IMR-90 (cell line): ENCODE results near the gene DOK1. TPM values are rescaled to one million over a fixed set of nuclear protein-coding genes. Genes with fewer than 3 reads are reported as not detected.

Experiments used
- ATAC-seq: fragments of 200-7000 bp; cut with Tn5 transposase; 2 replicates; pipeline ENCODE4 v1.9.1; 2020; ENCODE audit warnings: low read depth, mild to moderate bottlenecking, moderate library complexity
- BruUV-seq: library from RNA; stranded (reverse); fragments of 400-500 nt; replicated peaks from 2 replicates; lab custom pipeline; 2021; lab: Mats Ljungman, UMichigan
- CTCF ChIA-PET: fragments of 300-600 bp; formaldehyde crosslinking; extraction: SDS; loops from one replicate; lab custom pipeline; 2021; ENCODE audit warnings: antibody characterized with exemption; lab: Yijun Ruan, JAX
- POLR2A ChIA-PET: fragments of 300-600 bp; sonication (Branson Sonifier 250); formaldehyde crosslinking; loops from one replicate; lab custom pipeline; 2022; ENCODE audit warnings: antibody characterized with exemption; ENCODE audit not compliant: unreplicated experiment; lab: Charles Lee
- DNase-seq: peaks from one replicate; pipeline ENCODE4 v3.0.0; 2013
- H2AFZ ChIP-seq: replicated peaks from 2 replicates; pipeline ENCODE3; 2013; ENCODE audit warnings: low read length, mild to moderate bottlenecking; ENCODE audit not compliant: poor library complexity
- H2AK5ac ChIP-seq: 2 replicates; pipeline ENCODE4 v1.6.1; 2013; ENCODE audit warnings: low read depth, low read length, inconsistent platforms
- H2AK9ac ChIP-seq: replicated peaks from 2 replicates; pipeline ENCODE3; 2013; ENCODE audit warnings: mild to moderate bottlenecking, low read depth, low read length, moderate library complexity; ENCODE audit not compliant: poor library complexity
- H2BK120ac ChIP-seq: 2 replicates; pipeline ENCODE4 v1.6.1; 2013; ENCODE audit warnings: low read depth, low read length, inconsistent platforms
- H2BK15ac ChIP-seq: 3 replicates; pipeline ENCODE4 v1.6.1; 2013; ENCODE audit warnings: low read depth, low read length, inconsistent platforms
- H2BK20ac ChIP-seq: 2 replicates; pipeline ENCODE4 v1.6.1; 2013; ENCODE audit warnings: low read depth, mild to moderate bottlenecking, inconsistent platforms, low read length, moderate library complexity
- H2BK5ac ChIP-seq: 2 replicates; pipeline ENCODE4 v1.6.1; 2013; ENCODE audit warnings: mild to moderate bottlenecking, low read depth, low read length, inconsistent platforms; ENCODE audit not compliant: poor library complexity, severe bottlenecking
- H3K14ac ChIP-seq: replicated peaks from 2 replicates; pipeline ENCODE4 v1.6.1; 2013; ENCODE audit warnings: low read depth, low read length, inconsistent platforms
- H3K18ac ChIP-seq: 2 replicates; pipeline ENCODE4 v1.6.1; 2013; ENCODE audit warnings: low read depth, low read length, control low read depth
- H3K23ac ChIP-seq: 2 replicates; pipeline ENCODE4 v1.6.1; 2013; ENCODE audit warnings: low read depth, low read length, inconsistent platforms
- H3K27ac ChIP-seq: 2 replicates; pipeline ENCODE4 v1.5.1; 2013; ENCODE audit warnings: mild to moderate bottlenecking, control low read depth, low read length; ENCODE audit not compliant: insufficient read depth
- H3K27me3 ChIP-seq: 2 replicates; pipeline ENCODE4 v1.6.1; 2013; ENCODE audit warnings: low read length; ENCODE audit not compliant: control insufficient read depth, insufficient read depth
- H3K36me3 ChIP-seq: 2 replicates; pipeline ENCODE4 v1.6.1; 2013; ENCODE audit warnings: low read length, mixed read lengths; ENCODE audit not compliant: control insufficient read depth, insufficient read depth
- H3K4ac ChIP-seq: 2 replicates; pipeline ENCODE4 v1.6.1; 2013; ENCODE audit warnings: low read depth, low read length, inconsistent platforms
- H3K4me1 ChIP-seq: 2 replicates; pipeline ENCODE4 v1.6.1; 2013; ENCODE audit warnings: low read length, mixed read lengths; ENCODE audit not compliant: control insufficient read depth, insufficient read depth
- H3K4me2 ChIP-seq: 2 replicates; pipeline ENCODE4 v1.6.1; 2013; ENCODE audit warnings: low read depth, mild to moderate bottlenecking, control low read depth, low read length, moderate library complexity
- H3K4me3 ChIP-seq: 2 replicates; pipeline ENCODE4 v1.5.1; 2013; ENCODE audit warnings: low read depth, mild to moderate bottlenecking, control low read depth, low read length, moderate library complexity; ENCODE audit not compliant: insufficient read depth
- H3K56ac ChIP-seq: 2 replicates; pipeline ENCODE4 v1.6.1; 2013; ENCODE audit warnings: low read length, inconsistent platforms; ENCODE audit not compliant: insufficient read depth; ENCODE audit errors: extremely low read depth
- H3K79me1 ChIP-seq, 2 experiments: 2 replicates each; pipeline ENCODE4 v1.6.1; 2013; ENCODE audit warnings: low read length in 2 of 2, inconsistent platforms in 1 of 2, low read depth in 1 of 2
- H3K9ac ChIP-seq: 2 replicates; pipeline ENCODE4 v1.6.1; 2013; ENCODE audit warnings: low read depth, low read length, control low read depth
- H3K9me1 ChIP-seq: 2 replicates; pipeline ENCODE4 v1.6.1; 2013; ENCODE audit warnings: low read length, inconsistent platforms; ENCODE audit not compliant: insufficient read depth
- H3K9me3 ChIP-seq: 2 replicates; pipeline ENCODE4 v1.6.1; 2013; ENCODE audit warnings: low read length; ENCODE audit not compliant: control insufficient read depth, insufficient read depth
- H4K20me1 ChIP-seq: 2 replicates; pipeline ENCODE4 v1.6.1; 2013; ENCODE audit warnings: low read length, inconsistent platforms; ENCODE audit not compliant: insufficient read depth
- H4K5ac ChIP-seq: 2 replicates; pipeline ENCODE4 v1.6.1; 2013; ENCODE audit warnings: mild to moderate bottlenecking, low read depth, low read length, control low read depth
- H4K8ac ChIP-seq, 2 experiments: 2 replicates each; pipeline ENCODE4 v1.6.1; 2013; ENCODE audit warnings: low read depth in 2 of 2, low read length in 2 of 2, control low read depth in 1 of 2, inconsistent platforms in 1 of 2
- H4K91ac ChIP-seq: 2 replicates; pipeline ENCODE4 v1.6.1; 2013; ENCODE audit warnings: low read depth, low read length, inconsistent platforms; ENCODE audit not compliant: insufficient read depth
- BHLHE40 ChIP-seq: fragments of 150-350 bp; IDR thresholded peaks from 2 replicates; pipeline ENCODE4 v1.6.1; 2016; ENCODE audit warnings: mild to moderate bottlenecking, low read depth, low read length
- CEBPB ChIP-seq: IDR thresholded peaks from 2 replicates; pipeline ENCODE4 v1.6.1; 2012; ENCODE audit warnings: low read depth, low read length, improper control_type of control experiment
- CHD1 ChIP-seq: IDR thresholded peaks from 2 replicates; pipeline ENCODE4 v1.6.1; 2012; ENCODE audit warnings: low read depth, low read length, improper control_type of control experiment
- CTCF ChIP-seq: conservative IDR thresholded peaks from 2 replicates; pipeline ENCODE4 v1.5.1; 2012; ENCODE audit warnings: mild to moderate bottlenecking, low read depth, low read length, improper control_type of control experiment
- ELK1 ChIP-seq: fragments of 150-350 bp; IDR thresholded peaks from 2 replicates; pipeline ENCODE4 v1.6.1; 2016; ENCODE audit warnings: low read depth, mild to moderate bottlenecking, low read length, moderate library complexity, borderline replicate concordance
- FOS ChIP-seq: fragments of 150-350 bp; IDR thresholded peaks from 2 replicates; pipeline ENCODE4 v1.6.1; 2016; ENCODE audit warnings: low read depth, low read length
- MAFK ChIP-seq: IDR thresholded peaks from 2 replicates; pipeline ENCODE4 v1.6.1; 2012; ENCODE audit warnings: low read depth, low read length, improper control_type of control experiment
- MAZ ChIP-seq: IDR thresholded peaks from 2 replicates; pipeline ENCODE4 v1.6.1; 2012; ENCODE audit warnings: low read depth, mild to moderate bottlenecking, low read length, improper control_type of control experiment, moderate library complexity, borderline replicate concordance
- MXI1 ChIP-seq: IDR thresholded peaks from 2 replicates; pipeline ENCODE4 v1.6.1; 2012; ENCODE audit warnings: low read depth, mild to moderate bottlenecking, low read length, moderate library complexity, borderline replicate concordance
- NFE2L2 ChIP-seq: fragments of 150-350 bp; IDR thresholded peaks from 2 replicates; pipeline ENCODE4 v1.6.1; 2016; ENCODE audit warnings: low read depth, mild to moderate bottlenecking, low read length
- POLR2A ChIP-seq: IDR thresholded peaks from 2 replicates; pipeline ENCODE4 v1.6.1; 2012; ENCODE audit warnings: mild to moderate bottlenecking, low read depth, low read length
- RAD21 ChIP-seq: IDR thresholded peaks from 2 replicates; pipeline ENCODE4 v1.6.1; 2012; ENCODE audit warnings: low read length, improper control_type of control experiment
- RCOR1 ChIP-seq: IDR thresholded peaks from 2 replicates; pipeline ENCODE4 v1.6.1; 2012; ENCODE audit warnings: mild to moderate bottlenecking, low read length, improper control_type of control experiment; ENCODE audit not compliant: insufficient replicate concordance
- RFX5 ChIP-seq: IDR thresholded peaks from 2 replicates; pipeline ENCODE4 v1.8.0; 2012; ENCODE audit warnings: low read depth, mild to moderate bottlenecking, low read length, moderate library complexity
- SMC3 ChIP-seq: fragments of 150-350 bp; IDR thresholded peaks from 2 replicates; pipeline ENCODE4 v1.6.1; 2016; ENCODE audit warnings: low read depth, mild to moderate bottlenecking, antibody characterized with exemption, low read length, moderate library complexity
- WGBS, 2 experiments: methylation state at CpG; one replicate each; pipeline versions ENCODE4 v1.1.5 to v1.1.7; 2013; ENCODE audit warnings: missing lambda C conversion rate in 2 of 2; ENCODE audit not compliant: insufficient read length in 1 of 2; ENCODE audit errors: extremely low coverage in 2 of 2; 5-methylcytosine and 5-hydroxymethylcytosine counted together
- dilution Hi-C: fragments of 300-500 bp; cut with HindIII; formaldehyde crosslinking; loops from one replicate; pipeline ENCODE4 v1.14.3; 2018; ENCODE audit warnings: low sequenced_read_pairs; ENCODE audit not compliant: unreplicated experiment
- in situ Hi-C: fragments of 300-500 bp; cut with MboI; formaldehyde crosslinking; loops from 3 replicates; pipeline ENCODE4 v1.14.3; 2019; ENCODE audit warnings: low sequenced_read_pairs, inconsistent platforms, mixed read lengths
- intact Hi-C: fragments of 100-400 bp; cut with micrococcal nuclease; formaldehyde crosslinking; loops from 2 replicates; pipeline ENCODE4 v1.10.0; 2022
- polyA plus RNA-seq, 3 experiments: library from polyadenylated mRNA; depleted of rRNA; stranded (reverse); fragments of >200 nt; gene quantifications; 2 replicates each; pipeline ENCODE4 v1.2.3, GENCODE V29; 2012; ENCODE audit warnings: low replicate concordance in 1 of 3
- total RNA-seq: library from RNA; depleted of rRNA; stranded (reverse); fragments of >200 nt; gene quantifications from 2 replicates; pipeline ENCODE4 v1.2.3, GENCODE V29; 2012
- TF ChIP-seq, protein P1 (sequence below): fragments of 150-350 bp; IDR thresholded peaks from 2 replicates; pipeline ENCODE4 v1.6.1; 2017; ENCODE audit warnings: mild to moderate bottlenecking, antibody characterized with exemption, low read length, low read depth

The DOK1 gene
- total and polyA plus RNA-seq, 2 of the 4 experiments (the other 2 are of a cell fraction), result 15.4 to 17.6 TPM

GRCh38 chr2:74546004-74546403 lies 8.5 kb upstream of the DOK1 start:
- intact Hi-C loops (no loop called here), in situ Hi-C loops (no loop called here), dilution Hi-C loops (no loop called here)
- CTCF ChIA-PET, result no interaction called here
- Histone ChIP-seq H3K79me1 (peaks cover 12 to 21% of the 10 kb centered on the region in 2 experiments; a peak in 3 of 4 replicates), H3K4me1 (peaks cover 11% of the 10 kb centered on the region), H3K9me1 (peaks cover 4% of the 10 kb centered on the region; the same call in 1 of the 2 replicates), H2AK5ac (no peak overlapping the region), H3K4me3 (no peak overlapping the region), H3K9ac (no peak overlapping the region), H3K4ac (no peak overlapping the region), H3K56ac (no peak overlapping the region), H2BK120ac (no peak overlapping the region), H3K9me3 (no peaks in the 10 kb centered on the region), H2BK5ac (no peak overlapping the region), H2AK9ac (no peak overlapping the region), H3K4me2 (no peak overlapping the region), H3K14ac (no peak overlapping the region), H4K8ac (no peak overlapping the region), H3K23ac (no peak overlapping the region), H3K18ac (no peak overlapping the region), H3K27ac (no peak overlapping the region), H2BK15ac (no peak overlapping the region), H3K36me3 (peaks cover 9% of the 10 kb centered on the region; the same call in 1 of the 2 replicates), H4K91ac (no peak overlapping the region), H4K5ac (no peak overlapping the region), H4K20me1 (no peaks in the 10 kb centered on the region), H3K27me3 (no peaks in the 10 kb centered on the region), H2AFZ (no peak overlapping the region), H2BK20ac (no peak overlapping the region)
- DNase-seq (no peak), ATAC-seq (no peak)
- TF ChIP-seq RFX5 (no peak), CEBPB (no peak), CTCF (no peak), MXI1 (no peak), MAFK (no peak), POLR2A (no peak), CHD1 (no peak), RCOR1 (no peak), SMC3 (no peak), NFE2L2 (no peak), MAZ (no peak), FOS (no peak), ELK1 (no peak), RAD21 (no peak), BHLHE40 (no peak)
- TF ChIP-seq, protein P1, sequence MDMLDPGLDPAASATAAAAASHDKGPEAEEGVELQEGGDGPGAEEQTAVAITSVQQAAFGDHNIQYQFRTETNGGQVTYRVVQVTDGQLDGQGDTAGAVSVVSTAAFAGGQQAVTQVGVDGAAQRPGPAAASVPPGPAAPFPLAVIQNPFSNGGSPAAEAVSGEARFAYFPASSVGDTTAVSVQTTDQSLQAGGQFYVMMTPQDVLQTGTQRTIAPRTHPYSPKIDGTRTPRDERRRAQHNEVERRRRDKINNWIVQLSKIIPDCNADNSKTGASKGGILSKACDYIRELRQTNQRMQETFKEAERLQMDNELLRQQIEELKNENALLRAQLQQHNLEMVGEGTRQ, result no peak
- BruUV-seq, result no TSS peak
- WGBS, 2 experiments, result 100% methylated on average over 1 of the region's 3 CpGs; no CpG with 5 or more reads in 1 of the 2 experiments
- POLR2A ChIA-PET, result no interaction called here
